ENCODE data around the gene MINDY4B. TPM values are rescaled to one million over a fixed set of nuclear protein-coding genes. Genes with fewer than 3 reads are reported as not detected.

MINDY4B gene
- total RNA-seq, 3 donors from 2014 or later, result not detected

- ATAC-seq (no peak), DNase-seq (no peak)
- no peaks in the 10 kb centered on the region for H3K4me1 ChIP-seq (ENCODE audit: low read depth)
- TF ChIP-seq, protein P1, sequence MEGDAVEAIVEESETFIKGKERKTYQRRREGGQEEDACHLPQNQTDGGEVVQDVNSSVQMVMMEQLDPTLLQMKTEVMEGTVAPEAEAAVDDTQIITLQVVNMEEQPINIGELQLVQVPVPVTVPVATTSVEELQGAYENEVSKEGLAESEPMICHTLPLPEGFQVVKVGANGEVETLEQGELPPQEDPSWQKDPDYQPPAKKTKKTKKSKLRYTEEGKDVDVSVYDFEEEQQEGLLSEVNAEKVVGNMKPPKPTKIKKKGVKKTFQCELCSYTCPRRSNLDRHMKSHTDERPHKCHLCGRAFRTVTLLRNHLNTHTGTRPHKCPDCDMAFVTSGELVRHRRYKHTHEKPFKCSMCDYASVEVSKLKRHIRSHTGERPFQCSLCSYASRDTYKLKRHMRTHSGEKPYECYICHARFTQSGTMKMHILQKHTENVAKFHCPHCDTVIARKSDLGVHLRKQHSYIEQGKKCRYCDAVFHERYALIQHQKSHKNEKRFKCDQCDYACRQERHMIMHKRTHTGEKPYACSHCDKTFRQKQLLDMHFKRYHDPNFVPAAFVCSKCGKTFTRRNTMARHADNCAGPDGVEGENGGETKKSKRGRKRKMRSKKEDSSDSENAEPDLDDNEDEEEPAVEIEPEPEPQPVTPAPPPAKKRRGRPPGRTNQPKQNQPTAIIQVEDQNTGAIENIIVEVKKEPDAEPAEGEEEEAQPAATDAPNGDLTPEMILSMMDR (IDR thresholded peaks at IDR 0.05), result no peak
- no peak overlapping the region for H3K4me3 ChIP-seq
- no peaks in the 10 kb centered on the region for H3K36me3 ChIP-seq (ENCODE audit: low read depth)
- intact Hi-C loops (cut with DNase I, micrococcal nuclease), result no loop called here
- no peaks in the 10 kb centered on the region for H3K9me3 ChIP-seq
These were observed 28.5 kb downstream of the MINDY4B start for GRCh38 chr3:150876611-150877265.

DNA sequence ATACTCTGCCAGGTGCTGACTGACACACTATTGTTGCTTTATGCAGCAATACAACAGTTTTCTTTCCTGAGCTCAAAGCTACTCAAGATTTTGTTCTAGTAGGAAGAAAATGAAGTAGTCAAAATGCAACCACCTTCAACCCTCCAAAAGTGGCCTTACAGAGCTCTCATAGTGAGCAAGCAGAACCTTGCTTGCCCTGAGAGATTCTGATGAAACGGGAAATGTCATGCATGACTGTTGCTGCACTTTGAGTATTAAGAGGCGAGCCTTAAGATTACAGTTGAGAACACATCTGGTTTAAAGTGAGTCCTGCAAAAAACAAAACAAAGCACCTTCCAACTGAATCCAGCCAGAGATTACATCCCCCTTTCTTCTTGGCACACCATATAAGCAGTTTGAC, 29.7 kb downstream of the MINDY4B start:
- Histone ChIP-seq H3K9me3 (no peaks in the 10 kb centered on the region), H3K4me1 (ENCODE audit: low read depth) (no peaks in the 10 kb centered on the region), H3K4me3 (no peak overlapping the region), H3K36me3 (ENCODE audit: low read depth) (no peaks in the 10 kb centered on the region)
- no peak for DNase-seq
- TF ChIP-seq, protein P1 (IDR thresholded peaks at IDR 0.05), result no peak
- intact Hi-C loops (cut with DNase I, micrococcal nuclease), result no loop called here
- ATAC-seq, result no peak

DNA sequence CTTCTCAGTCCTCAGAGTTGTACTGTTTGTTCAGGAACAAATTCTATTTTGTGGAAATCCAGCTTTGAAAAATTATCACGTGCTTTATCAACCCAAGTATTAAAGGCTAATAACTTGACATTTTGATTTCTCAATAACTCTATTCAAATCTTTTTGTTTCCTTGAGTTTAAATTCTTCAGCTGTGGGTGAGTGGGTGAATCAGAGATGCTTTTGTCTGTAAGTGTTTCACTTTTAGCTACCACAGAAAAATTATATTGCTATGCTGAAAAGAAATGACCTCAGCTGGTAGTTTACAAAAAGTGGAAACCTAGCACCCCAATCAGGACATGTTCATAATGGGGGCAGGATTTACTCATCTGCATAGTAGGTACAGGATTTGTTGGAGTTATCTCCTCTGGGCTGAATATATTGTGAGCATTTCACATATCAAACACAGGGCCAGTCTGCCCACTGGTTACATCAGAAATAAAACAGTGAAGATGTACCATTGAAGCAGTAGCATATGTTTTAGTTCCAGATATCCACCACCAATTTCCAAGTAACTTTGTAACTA, 30.5 kb downstream of the MINDY4B start:
- ATAC-seq, result no peak
- no peak overlapping the region for H3K4me3 ChIP-seq
- intact Hi-C loops (cut with DNase I, micrococcal nuclease), result no loop called here
- no peaks in the 10 kb centered on the region for H3K36me3 ChIP-seq (ENCODE audit: low read depth)
- no peaks in the 10 kb centered on the region for H3K4me1 ChIP-seq (ENCODE audit: low read depth)
- TF ChIP-seq, protein P1 (IDR thresholded peaks at IDR 0.05), result no peak
- DNase-seq, result no peak
- H3K9me3 ChIP-seq, result no peaks in the 10 kb centered on the region

- Histone ChIP-seq H3K4me1 (ENCODE audit: low read depth) (no peaks in the 10 kb centered on the region), H3K9me3 (no peaks in the 10 kb centered on the region), H3K4me3 (no peak overlapping the region), H3K36me3 (ENCODE audit: low read depth) (no peaks in the 10 kb centered on the region)
- intact Hi-C loops (cut with DNase I, micrococcal nuclease), result no loop called here
- ATAC-seq (no peak), DNase-seq (no peak)
- TF ChIP-seq, protein P1 (IDR thresholded peaks at IDR 0.05), result no peak
These were observed 34.0 kb downstream of the MINDY4B start for GRCh38 chr3:150871192-150871591.

- intact Hi-C loops (cut with DNase I, micrococcal nuclease), result no loop called here
- no peaks in the 10 kb centered on the region for H3K36me3 ChIP-seq (ENCODE audit: low read depth)
- H3K9me3 ChIP-seq, result no peaks in the 10 kb centered on the region
- H3K4me1 ChIP-seq (ENCODE audit: low read depth), result no peaks in the 10 kb centered on the region
- TF ChIP-seq, protein P1 (IDR thresholded peaks at IDR 0.05), result no peak
- ATAC-seq (no peak), DNase-seq (no peak)
- H3K4me3 ChIP-seq, result no peak overlapping the region
These were observed 34.8 kb downstream of the MINDY4B start for GRCh38 chr3:150870406-150870805.
